CD4-positive, alpha-beta memory T cell (primary cell): ENCODE measurements around the gene NOL3. TPM values are rescaled to one million over a fixed set of nuclear protein-coding genes. Genes with fewer than 3 reads are reported as not detected.

Source experiments
- CTCF ChIA-PET: fragments of 350-600 bp; sonication (Branson Sonifier 250); formaldehyde crosslinking; loops from one replicate; lab custom pipeline; 2021; ENCODE audit warnings: inconsistent platforms; ENCODE audit not compliant: partially characterized antibody; lab: Charles Lee
- POLR2A ChIA-PET: fragments of 350-600 bp; sonication (Branson Sonifier 250); formaldehyde crosslinking; loops from one replicate; lab custom pipeline; 2021; ENCODE audit not compliant: partially characterized antibody; lab: Charles Lee
- DNase-seq, 5 donors: peaks; one replicate each; pipeline versions ENCODE4 v3.0.0 to v3.0.0-alpha.2; 2020 to 2022; ENCODE audit warnings: mixed read lengths in 1 of 5
- H3K27ac ChIP-seq: one replicate; pipeline ENCODE4 v1.7.0; 2013; ENCODE audit warnings: low read depth, low read length
- H3K27me3 ChIP-seq: 2 replicates; pipeline ENCODE4 v1.7.0; 2013; ENCODE audit warnings: mild to moderate bottlenecking, low read length, moderate library complexity; ENCODE audit not compliant: insufficient read depth
- H3K36me3 ChIP-seq: 2 replicates; pipeline ENCODE4 v1.7.0; 2013; ENCODE audit warnings: mild to moderate bottlenecking, low read length, moderate library complexity; ENCODE audit not compliant: insufficient read depth
- H3K4me1 ChIP-seq: 2 replicates; pipeline ENCODE4 v1.7.0; 2013; ENCODE audit warnings: mild to moderate bottlenecking, low read length, moderate library complexity; ENCODE audit not compliant: insufficient read depth
- H3K4me3 ChIP-seq, 2 donors: one replicate each; pipeline ENCODE4 v1.7.0; 2013; ENCODE audit warnings: low read length in 2 of 2, mild to moderate bottlenecking in 1 of 2
- H3K9me3 ChIP-seq, 2 donors: one replicate each; pipeline ENCODE4 v1.7.0; 2013; ENCODE audit warnings: low read length in 2 of 2, control low read depth in 1 of 2; ENCODE audit not compliant: control insufficient read depth in 1 of 2
- H3K27ac Mint-ChIP-seq, 7 donors: one replicate each; pipeline ENCODE4 v1.8.0; 2020 to 2021; ENCODE audit warnings: mixed read lengths in 7 of 7, mild to moderate bottlenecking in 6 of 7, inconsistent platforms in 3 of 7, moderate library complexity in 3 of 7
- H3K27me3 Mint-ChIP-seq, 2 donors: one replicate each; pipeline ENCODE4 v1.8.0; 2020 to 2021; ENCODE audit warnings: mixed read lengths in 2 of 2
- H3K36me3 Mint-ChIP-seq, 2 donors: one replicate each; pipeline ENCODE4 v1.8.0; 2020 to 2021; ENCODE audit warnings: mixed read lengths in 2 of 2, inconsistent platforms in 1 of 2, mild to moderate bottlenecking in 1 of 2
- H3K4me1 Mint-ChIP-seq, 4 donors: one replicate each; pipeline ENCODE4 v1.8.0; 2020 to 2021; ENCODE audit warnings: mixed read lengths in 4 of 4, mild to moderate bottlenecking in 1 of 4
- H3K4me3 Mint-ChIP-seq, 8 donors: one replicate each; pipeline ENCODE4 v1.8.0; 2020 to 2021; ENCODE audit warnings: mixed read lengths in 8 of 8, mild to moderate bottlenecking in 7 of 8, moderate library complexity in 6 of 8, inconsistent platforms in 3 of 8
- H3K9me3 Mint-ChIP-seq, 8 donors: one replicate each; pipeline ENCODE4 v1.8.0; 2020 to 2021; ENCODE audit warnings: mixed read lengths in 8 of 8, mild to moderate bottlenecking in 5 of 8, inconsistent platforms in 3 of 8, moderate library complexity in 1 of 8
- intact Hi-C: fragments of 100-400 bp; cut with micrococcal nuclease; formaldehyde crosslinking; loops from one replicate; pipeline ENCODE4 v1.15.1; 2023
- polyA plus RNA-seq, 2 donors: library from polyadenylated mRNA; unstranded; fragments of 300-500 nt; fragmentation: Illumina TruSeq; gene quantifications; one replicate each; pipeline ENCODE4 v1.2.3, GENCODE V29; 2021
- total RNA-seq, 2 experiments: library from RNA; stranded (reverse); gene quantifications; one replicate each; pipeline ENCODE4 v1.2.3, GENCODE V29; 2021

Gene NOL3
- total and polyA plus RNA-seq, 4 experiments from 2014 or later, result 1.3 to 12.5 (median 5.7) TPM

GRCh38 chr16:67142342-67142741, 28.0 kb upstream of the NOL3 start:
- no peak overlapping the region for H3K27ac ChIP-seq
- Mint-ChIP-seq H3K9me3 (no peaks in the 10 kb centered on the region), H3K4me1 (peaks cover 0 to 1% (median 0%) of the 10 kb centered on the region in 4 donors), H3K4me3 (no peak overlapping the region), H3K27ac (no peak overlapping the region), H3K27me3 (no peaks in the 10 kb centered on the region), H3K36me3 (peaks cover 32 to 61% of the 10 kb centered on the region in 2 donors)
- intact Hi-C loops, result no loop called here
- ChIA-PET CTCF (interaction anchor here (0.7 to 1.5 kb wide), 3 partner anchors 10 to 125 kb away, joined by 3 to 6 read pairs (median 3); no protein-coding TSS in a partner anchor), POLR2A (interaction anchor here (1.6 kb wide), 1 partner anchor 13 kb away, joined by 4 read pairs; no protein-coding TSS in a partner anchor)
- no peaks in the 10 kb centered on the region for H3K9me3 ChIP-seq
- peaks cover 40% of the 10 kb centered on the region for H3K36me3 ChIP-seq
- DNase-seq, result no peak
- H3K27me3 ChIP-seq, result no peaks in the 10 kb centered on the region
- no peaks in the 10 kb centered on the region for H3K4me1 ChIP-seq
- no peak overlapping the region for H3K4me3 ChIP-seq

DNA sequence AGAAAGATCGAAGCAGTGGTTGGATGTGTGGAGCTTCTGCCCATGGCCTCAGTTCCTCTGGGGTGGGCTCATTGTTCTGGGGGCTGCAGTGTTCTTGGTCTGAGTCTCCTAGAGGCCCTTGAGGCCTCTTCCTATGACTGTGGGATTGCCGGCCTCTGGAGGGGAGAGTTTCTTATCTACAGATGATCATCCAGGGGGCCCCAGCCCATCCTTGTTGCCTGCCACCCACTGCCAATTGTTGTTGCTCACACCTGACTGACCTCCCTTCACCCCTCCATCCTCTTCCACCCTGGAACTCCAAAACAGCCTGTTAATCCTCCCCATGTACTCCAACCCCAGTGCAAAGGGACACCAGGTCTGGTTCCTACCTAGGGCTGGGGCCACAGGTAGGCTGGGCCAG, 25.4 kb upstream of the NOL3 start:
- no peak overlapping the region for H3K4me3 ChIP-seq
- no peaks in the 10 kb centered on the region for H3K4me1 ChIP-seq
- no peak for DNase-seq
- Mint-ChIP-seq H3K27me3 (no peaks in the 10 kb centered on the region), H3K4me1 (peaks cover 2 to 12% (median 4%) of the 10 kb centered on the region in 4 donors), H3K36me3 (peaks cover 42 to 50% of the 10 kb centered on the region in 2 donors), H3K4me3 (no peak overlapping the region), H3K9me3 (peaks cover 0 to 5% (median 0%) of the 10 kb centered on the region in 8 donors), H3K27ac (peak overlapping the region in 3 of 7 donors; percentile 16 to 79 (median 53))
- no peak overlapping the region for H3K27ac ChIP-seq
- no peaks in the 10 kb centered on the region for H3K27me3 ChIP-seq
- intact Hi-C loops, result no loop called here
- ChIA-PET POLR2A (interaction anchor here (1.0 to 1.7 kb wide), 2 partner anchors 9 to 15 kb away, joined by 3 to 4 read pairs; partner anchors contain the start of genes FBXL8 and TRADD), CTCF (interaction anchor here (0.8 kb wide), 1 partner anchor 10 kb away, joined by 3 read pairs; no protein-coding TSS in a partner anchor)
- H3K9me3 ChIP-seq, result no peaks in the 10 kb centered on the region
- peaks cover 29% of the 10 kb centered on the region for H3K36me3 ChIP-seq

DNA sequence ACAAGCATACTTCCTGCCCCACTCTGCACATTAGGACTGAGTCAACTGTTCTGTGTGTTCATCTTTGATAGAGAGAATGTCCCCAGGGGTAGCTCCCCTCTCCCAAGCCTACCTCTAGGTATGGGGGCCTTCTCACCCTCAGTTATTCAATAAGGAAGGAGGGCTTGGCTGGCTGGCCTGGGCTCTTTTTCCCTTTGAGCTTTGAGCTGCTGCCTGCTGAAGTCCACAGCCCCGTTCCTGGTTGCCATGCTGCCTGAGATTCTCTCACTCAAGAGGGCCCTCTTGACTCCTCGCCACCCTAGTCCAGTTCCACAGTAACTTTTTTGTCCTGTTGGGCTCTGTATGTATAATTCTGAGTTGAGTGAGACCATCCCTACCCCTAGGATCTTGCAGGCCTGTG, 24.6 kb upstream of the NOL3 start:
- no peaks in the 10 kb centered on the region for H3K27me3 Mint-ChIP-seq
- POLR2A ChIA-PET, result no interaction called here

GRCh38 chr16:67146523-67147357, 23.6 kb upstream of the NOL3 start:
- H3K27me3 Mint-ChIP-seq, result no peaks in the 10 kb centered on the region
- H3K27ac ChIP-seq, result no peak overlapping the region
- POLR2A ChIA-PET, result interaction anchor here (1.1 kb wide), 1 partner anchor 17 kb away, joined by 4 read pairs; no protein-coding TSS in a partner anchor
- intact Hi-C loops, result no loop called here
- peak overlapping the region in 2 of 7 donors; percentile 12 to 63 for H3K27ac Mint-ChIP-seq
- H3K4me3 ChIP-seq, result no peak overlapping the region
- H3K36me3 ChIP-seq, result peaks cover 13% of the 10 kb centered on the region
- H3K9me3 Mint-ChIP-seq, result peaks cover 0 to 5% (median 0%) of the 10 kb centered on the region in 8 donors
- no peak overlapping the region for H3K4me3 Mint-ChIP-seq
- CTCF ChIA-PET, result no interaction called here
- peaks cover 29 to 37% of the 10 kb centered on the region in 2 donors for H3K36me3 Mint-ChIP-seq
- H3K9me3 ChIP-seq, result no peaks in the 10 kb centered on the region
- H3K4me1 ChIP-seq, result peaks cover 11% of the 10 kb centered on the region
- H3K4me1 Mint-ChIP-seq, result peaks cover 5 to 21% (median 11%) of the 10 kb centered on the region in 4 donors
- no peak for DNase-seq
- H3K27me3 ChIP-seq, result no peaks in the 10 kb centered on the region

More for the DNA sequence above, 24.6 kb upstream of the NOL3 start:
- H3K4me3 ChIP-seq, result no peak overlapping the region
- intact Hi-C loops, result no loop called here
- CTCF ChIA-PET, result interaction anchor here (0.8 kb wide), 1 partner anchor 10 kb away, joined by 3 read pairs; no protein-coding TSS in a partner anchor
- H3K4me3 Mint-ChIP-seq, result no peak overlapping the region
- H3K9me3 ChIP-seq, result no peaks in the 10 kb centered on the region
- DNase-seq, result no peak
- peaks cover 2 to 12% (median 4%) of the 10 kb centered on the region in 4 donors for H3K4me1 Mint-ChIP-seq
- no peak overlapping the region for H3K27ac ChIP-seq
- H3K36me3 ChIP-seq, result peaks cover 21% of the 10 kb centered on the region
- peaks cover 34 to 42% of the 10 kb centered on the region in 2 donors for H3K36me3 Mint-ChIP-seq
- peaks cover under 1% of the 10 kb centered on the region for H3K4me1 ChIP-seq
- H3K27ac Mint-ChIP-seq, result peak overlapping the region in 2 of 7 donors; percentile 22 to 77
- peaks cover 0 to 5% (median 0%) of the 10 kb centered on the region in 8 donors for H3K9me3 Mint-ChIP-seq
- no peaks in the 10 kb centered on the region for H3K27me3 ChIP-seq

- H3K4me1 ChIP-seq, result peaks cover 11% of the 10 kb centered on the region
- peaks cover 13% of the 10 kb centered on the region for H3K36me3 ChIP-seq
- DNase-seq, result no peak
- peaks cover 0 to 5% (median 0%) of the 10 kb centered on the region in 8 donors for H3K9me3 Mint-ChIP-seq
- H3K4me3 Mint-ChIP-seq, result no peak overlapping the region
- ChIA-PET CTCF (no interaction called here), POLR2A (interaction anchor here (1.1 kb wide), 1 partner anchor 16 kb away, joined by 4 read pairs; no protein-coding TSS in a partner anchor)
- peaks cover 6 to 28% (median 14%) of the 10 kb centered on the region in 4 donors for H3K4me1 Mint-ChIP-seq
- H3K9me3 ChIP-seq, result no peaks in the 10 kb centered on the region
- intact Hi-C loops, result no loop called here
- H3K27me3 Mint-ChIP-seq, result no peaks in the 10 kb centered on the region
- peaks cover 25 to 37% of the 10 kb centered on the region in 2 donors for H3K36me3 Mint-ChIP-seq
- no peak overlapping the region for H3K4me3 ChIP-seq
- no peak overlapping the region for H3K27ac ChIP-seq
- H3K27ac Mint-ChIP-seq, result peak overlapping the region in 3 of 7 donors; percentile 50 to 85 (median 75)
- H3K27me3 ChIP-seq, result no peaks in the 10 kb centered on the region
These were observed 22.7 kb upstream of the NOL3 start for GRCh38 chr16:67147437-67148140.

DNA sequence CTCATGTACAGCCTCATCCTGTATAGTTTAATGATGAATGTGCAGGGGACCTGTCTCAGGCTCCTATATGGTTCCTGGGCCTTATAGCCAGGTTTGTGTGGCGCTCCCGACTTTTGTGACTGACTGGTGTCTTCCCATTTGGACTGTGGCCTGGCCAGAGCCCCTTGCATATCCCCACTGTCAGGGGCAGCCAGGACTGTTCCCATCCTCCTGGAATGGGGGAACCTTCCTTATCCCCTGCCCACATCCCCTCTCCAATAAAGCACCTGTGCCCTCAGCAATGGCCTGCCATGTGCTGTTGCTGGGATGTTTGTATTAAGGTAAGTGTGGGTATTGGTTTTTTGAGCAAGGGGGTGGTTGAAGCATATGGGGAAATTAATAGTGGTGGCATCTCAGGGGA, 22.1 kb upstream of the NOL3 start:
- H3K27me3 Mint-ChIP-seq, result no peaks in the 10 kb centered on the region
- Histone ChIP-seq H3K27me3 (no peaks in the 10 kb centered on the region), H3K4me1 (peaks cover 16% of the 10 kb centered on the region), H3K36me3 (peaks cover 13% of the 10 kb centered on the region), H3K4me3 (no peak overlapping the region), H3K9me3 (no peaks in the 10 kb centered on the region), H3K27ac (no peak overlapping the region)
- H3K36me3 Mint-ChIP-seq, result peaks cover 21 to 34% of the 10 kb centered on the region in 2 donors
- peaks cover 0 to 5% (median 0%) of the 10 kb centered on the region in 8 donors for H3K9me3 Mint-ChIP-seq
- H3K4me3 Mint-ChIP-seq, result peak overlapping the region in 6 of 8 donors; percentile 12 to 62 (median 34)
- POLR2A ChIA-PET, result interaction anchor here (1.1 kb wide), 1 partner anchor 15 kb away, joined by 4 read pairs; no protein-coding TSS in a partner anchor
- peaks cover 12 to 34% (median 20%) of the 10 kb centered on the region in 4 donors for H3K4me1 Mint-ChIP-seq
- intact Hi-C loops, result no loop called here
- CTCF ChIA-PET, result interaction anchor here (1.7 to 13.4 kb wide), 2 partner anchors 37 to 132 kb away, joined by 5 to 187 read pairs; no protein-coding TSS in a partner anchor
- no peak for DNase-seq
- H3K27ac Mint-ChIP-seq, result peak overlapping the region in 3 of 7 donors; percentile 41 to 50 (median 46)
